ENCODE measurements around the gene CDKN3.

GRCh38 chr14:54424479-54424901 is 27.7 kb downstream of the CDKN3 start:
- TF ChIP-seq CTCF (IDR thresholded peaks at IDR 0.05; ENCODE audit: insufficient read depth, low read depth, low read length): no peak
- no peak for TF ChIP-seq EZH2 (IDR thresholded peaks at IDR 0.05; ENCODE audit: insufficient read depth, low read length)
